ENCODE data around the gene CLPSL2.

The CLPSL2 gene

DNA sequence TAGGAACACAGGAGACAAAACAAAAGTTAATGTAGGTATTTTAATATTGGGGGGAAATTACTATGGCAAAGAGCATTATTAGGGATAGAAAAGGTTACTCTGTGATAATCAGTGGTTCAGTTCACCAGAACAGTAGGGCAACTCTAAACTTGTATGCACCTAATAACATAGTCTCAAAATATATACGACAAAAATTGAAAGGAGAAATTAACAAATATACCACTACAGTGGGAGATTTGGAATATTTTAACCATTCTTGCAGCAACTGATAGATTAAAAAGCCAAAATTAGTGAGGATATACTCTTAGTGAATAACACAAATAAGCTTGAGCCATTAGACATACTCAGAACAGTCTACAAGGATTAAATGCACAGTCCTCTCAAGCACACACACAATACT lies 28.5 kb upstream of the CLPSL2 start:
- no peak for DNase-seq

DNA sequence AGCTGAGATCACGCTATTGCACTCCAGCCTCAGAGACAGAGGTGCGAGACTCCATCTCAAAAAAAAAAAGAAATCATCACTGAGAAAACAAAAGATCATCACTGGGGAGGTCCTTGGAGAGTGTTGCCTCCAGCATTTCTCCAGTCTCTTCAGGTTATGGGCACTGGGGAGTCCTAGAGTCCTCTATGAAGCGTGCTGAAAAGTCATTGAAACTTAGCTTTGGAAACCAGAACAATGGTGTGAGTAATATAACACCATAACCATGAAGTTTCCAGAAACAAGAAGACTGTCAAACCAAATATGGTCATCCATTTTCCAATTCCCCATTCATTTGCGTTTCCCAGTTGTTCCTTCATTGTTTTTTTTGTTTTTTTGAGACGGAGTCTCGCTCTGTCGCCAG lies 25.8 kb upstream of the CLPSL2 start:
- no peak for DNase-seq

DNA sequence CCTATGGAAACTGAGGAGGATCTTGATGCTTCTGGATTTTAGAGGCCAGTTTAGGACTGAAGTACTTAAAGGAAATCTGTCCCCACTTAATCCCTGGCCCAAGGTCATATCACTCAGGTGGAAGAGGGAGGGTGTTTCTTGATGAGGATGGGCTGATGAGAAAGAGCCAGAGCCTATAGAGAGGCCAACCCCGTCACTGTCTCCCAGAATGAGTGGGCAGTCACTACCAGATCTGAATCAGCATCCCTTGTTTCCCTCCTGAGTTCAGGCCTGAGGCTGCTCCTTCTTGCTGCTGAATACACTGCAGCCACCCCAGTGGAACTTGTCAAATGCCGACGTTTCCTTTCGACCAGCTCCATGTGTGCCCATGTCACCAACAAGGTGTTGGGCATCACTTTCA lies 24.8 kb upstream of the CLPSL2 start:
- DNase-seq = no peak

DNA sequence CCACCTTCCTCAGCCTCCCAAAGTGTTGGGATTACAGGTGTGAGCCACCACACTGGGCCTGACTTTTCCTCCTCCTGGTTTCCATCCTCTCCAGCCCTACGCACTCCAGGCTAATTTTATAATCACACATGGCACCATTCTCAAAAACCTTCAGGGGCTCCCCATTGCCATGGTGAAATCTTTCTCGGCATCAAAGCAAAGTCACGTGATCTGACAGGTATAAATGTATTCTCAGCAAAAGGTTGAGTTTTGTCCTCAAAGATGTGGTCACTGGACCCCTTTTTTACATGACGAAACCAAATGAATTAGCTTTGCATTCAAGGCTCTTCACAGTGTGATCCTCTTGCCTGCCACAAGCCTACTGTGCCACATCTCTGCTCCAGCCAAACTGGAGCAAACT lies 24.1 kb upstream of the CLPSL2 start:
- no peak for DNase-seq

DNA sequence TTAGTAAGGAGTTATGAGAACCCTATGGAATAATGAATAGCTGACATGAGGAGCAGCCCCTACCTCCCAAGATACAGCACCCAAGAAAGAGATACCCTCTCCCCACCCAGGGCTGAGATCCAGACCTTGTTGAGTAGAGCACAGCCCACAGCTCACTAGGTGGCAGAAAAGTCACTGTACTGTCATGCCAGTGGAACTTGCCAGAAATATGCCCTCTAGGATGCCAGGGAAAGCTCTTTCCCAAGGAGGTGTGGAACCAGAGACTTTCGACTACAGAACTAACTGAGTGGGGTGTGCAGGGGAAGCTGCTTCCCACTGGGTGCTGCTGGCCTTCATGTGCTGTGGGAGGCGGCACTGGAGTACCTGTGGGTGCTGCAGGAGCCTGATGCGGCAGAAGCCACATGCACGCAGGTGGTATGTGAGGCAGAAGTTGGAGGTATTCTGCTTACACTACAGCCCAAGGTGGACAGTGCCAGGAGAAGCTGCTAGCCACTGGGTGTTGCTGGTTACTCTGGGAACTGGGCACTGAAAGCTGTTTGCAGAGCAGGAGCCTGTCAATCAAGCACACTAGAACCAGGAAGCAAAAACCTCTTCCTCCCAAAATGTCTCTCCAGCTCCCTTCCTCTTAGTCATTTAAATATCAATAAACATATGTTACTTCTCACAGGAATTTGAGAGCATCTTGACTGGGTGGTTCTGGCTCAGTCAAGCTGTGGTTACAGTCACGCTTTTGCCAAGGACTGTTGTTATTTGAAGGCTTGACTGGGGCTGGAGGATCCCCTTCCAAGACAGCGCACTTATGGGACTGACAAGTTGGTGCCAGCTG lies 21.7 kb upstream of the CLPSL2 start:
- no peak for DNase-seq

DNA sequence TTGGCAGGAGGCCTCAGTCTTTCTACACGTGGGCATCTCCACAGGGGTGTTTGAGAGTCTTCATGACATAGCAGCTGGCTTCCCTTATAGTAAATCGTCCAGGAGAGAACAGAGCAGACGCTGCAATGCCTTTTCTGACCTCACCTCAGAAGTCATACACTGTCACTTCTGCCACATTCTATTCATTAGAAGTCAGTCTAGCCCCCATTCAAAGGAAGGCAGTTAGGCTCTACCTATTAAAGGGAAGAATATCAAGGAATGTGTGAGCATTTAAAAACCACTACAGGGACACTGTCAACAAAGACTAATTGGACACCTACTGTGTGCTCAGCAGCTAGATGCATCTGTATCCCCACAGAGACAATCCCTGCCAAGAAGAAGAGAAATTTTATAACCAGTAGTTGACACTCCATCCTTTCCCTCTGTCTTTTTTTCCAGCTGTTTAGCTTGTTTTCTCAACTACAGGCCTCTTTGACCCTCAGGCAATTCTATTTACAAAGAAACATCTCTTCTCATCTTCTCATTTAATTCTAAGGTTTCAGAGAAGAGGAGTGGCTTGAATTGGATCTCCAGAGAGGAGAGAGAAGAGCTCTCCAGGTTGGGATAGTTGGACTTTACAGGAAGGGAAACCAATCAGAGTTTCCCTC lies 21.0 kb upstream of the CLPSL2 start:
- no peak for DNase-seq

DNA sequence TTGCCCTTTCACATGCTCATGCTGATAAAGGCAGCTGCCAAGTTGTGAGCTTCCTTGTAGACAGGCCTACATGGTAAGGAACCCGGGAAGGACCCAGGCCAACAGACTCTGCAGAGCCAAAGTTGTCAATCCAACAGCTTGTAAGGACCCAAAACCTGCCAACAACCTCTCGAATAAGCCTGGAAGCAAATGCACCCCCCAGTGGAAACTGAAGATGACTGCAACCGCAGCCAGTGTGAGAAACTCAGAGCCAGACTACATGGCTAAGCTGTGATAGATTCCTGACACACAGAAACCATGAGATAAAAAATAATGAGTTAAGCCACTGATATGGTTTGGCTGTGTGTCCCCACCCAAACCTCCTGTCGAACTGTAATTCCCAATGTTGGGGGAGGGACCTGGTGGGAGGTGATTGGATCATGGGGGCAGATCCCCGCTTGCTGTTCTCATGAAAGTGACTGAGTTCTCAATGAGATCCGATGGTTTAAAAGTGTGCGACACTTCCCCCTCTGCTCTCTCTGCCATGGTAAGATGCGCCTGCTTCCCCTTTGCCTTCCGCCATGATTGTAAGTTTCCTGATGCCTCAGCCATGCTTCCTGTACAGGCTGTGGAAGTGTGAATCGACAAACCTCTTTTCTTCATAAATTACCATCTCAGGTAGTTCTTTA lies 18.8 kb upstream of the CLPSL2 start:
- peak; percentile 75 for DNase-seq

DNA sequence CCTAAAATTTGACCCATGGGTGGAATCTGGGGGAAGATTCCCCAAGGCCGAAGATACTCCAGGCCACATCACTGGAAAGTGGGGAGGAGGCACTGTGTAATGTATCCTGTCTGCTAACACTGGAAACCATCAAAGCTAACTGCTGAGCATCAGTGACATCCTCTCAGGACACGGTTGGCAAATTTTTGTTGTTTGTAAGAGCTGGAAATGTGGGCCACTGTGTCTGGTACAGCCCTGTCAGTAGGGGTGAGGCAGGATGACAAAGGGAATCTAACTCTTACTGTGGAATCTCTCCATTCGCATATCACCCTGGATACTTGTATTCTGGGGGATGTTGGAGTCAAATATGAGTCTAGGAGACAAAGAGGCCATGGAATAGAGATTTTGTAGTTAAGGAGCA lies 17.0 kb upstream of the CLPSL2 start:
- no peak for DNase-seq

DNA sequence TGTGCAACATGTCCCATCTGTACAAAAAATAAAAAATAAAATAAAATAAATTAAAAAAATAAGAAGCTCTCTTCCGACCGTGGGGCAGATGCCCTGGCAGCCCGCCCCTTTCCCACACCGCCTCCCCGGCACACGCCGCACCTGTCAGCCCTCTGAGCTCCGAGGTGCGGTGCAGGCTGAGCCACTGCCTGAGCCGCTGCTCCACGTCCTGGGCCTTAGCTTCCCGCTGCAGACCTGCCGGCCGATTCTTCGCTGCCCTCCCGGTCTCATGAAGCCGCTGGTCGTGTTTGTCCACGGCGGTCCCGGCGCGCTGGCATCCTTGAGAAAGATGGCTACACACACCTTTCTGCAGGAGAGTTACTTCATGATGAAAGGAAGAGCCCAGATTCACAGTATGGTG lies 10.7 kb upstream of the CLPSL2 start:
- no peak for DNase-seq

DNA sequence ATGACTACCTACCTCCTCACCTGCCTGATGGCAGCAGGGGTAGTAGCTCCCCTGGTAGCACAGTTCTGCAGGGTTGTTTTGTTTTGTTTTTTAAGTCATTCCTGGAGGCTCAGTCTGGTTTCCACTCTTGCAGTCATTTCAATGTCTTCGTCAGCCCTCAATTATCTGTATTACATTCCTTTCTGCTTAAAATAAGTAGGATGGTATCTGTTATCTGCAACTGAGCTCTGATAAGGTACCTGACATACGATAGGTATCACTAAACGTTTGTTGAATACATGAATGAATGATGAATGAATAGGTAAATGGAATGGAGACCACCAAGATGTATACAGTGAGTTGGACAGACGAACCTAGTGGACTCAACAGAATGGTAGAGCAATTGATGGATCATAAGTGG lies 7.2 kb upstream of the CLPSL2 start:
- no peak for DNase-seq

DNA sequence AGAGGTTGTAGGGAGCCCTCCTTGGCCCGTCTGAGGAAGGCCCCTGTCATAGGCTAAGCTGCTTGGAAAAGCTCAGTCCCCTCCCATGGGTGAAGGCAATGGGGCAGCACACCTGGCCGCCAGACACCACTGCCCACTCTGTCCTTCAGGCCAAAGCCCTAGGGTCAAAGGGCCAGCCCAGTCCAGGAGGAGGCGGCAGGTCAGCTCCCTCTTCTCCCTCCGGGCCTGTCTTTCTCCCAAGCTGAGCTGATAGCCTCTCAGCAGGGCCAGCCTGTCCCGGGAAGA lies 5.1 kb upstream of the CLPSL2 start:
- no peak for DNase-seq

DNA sequence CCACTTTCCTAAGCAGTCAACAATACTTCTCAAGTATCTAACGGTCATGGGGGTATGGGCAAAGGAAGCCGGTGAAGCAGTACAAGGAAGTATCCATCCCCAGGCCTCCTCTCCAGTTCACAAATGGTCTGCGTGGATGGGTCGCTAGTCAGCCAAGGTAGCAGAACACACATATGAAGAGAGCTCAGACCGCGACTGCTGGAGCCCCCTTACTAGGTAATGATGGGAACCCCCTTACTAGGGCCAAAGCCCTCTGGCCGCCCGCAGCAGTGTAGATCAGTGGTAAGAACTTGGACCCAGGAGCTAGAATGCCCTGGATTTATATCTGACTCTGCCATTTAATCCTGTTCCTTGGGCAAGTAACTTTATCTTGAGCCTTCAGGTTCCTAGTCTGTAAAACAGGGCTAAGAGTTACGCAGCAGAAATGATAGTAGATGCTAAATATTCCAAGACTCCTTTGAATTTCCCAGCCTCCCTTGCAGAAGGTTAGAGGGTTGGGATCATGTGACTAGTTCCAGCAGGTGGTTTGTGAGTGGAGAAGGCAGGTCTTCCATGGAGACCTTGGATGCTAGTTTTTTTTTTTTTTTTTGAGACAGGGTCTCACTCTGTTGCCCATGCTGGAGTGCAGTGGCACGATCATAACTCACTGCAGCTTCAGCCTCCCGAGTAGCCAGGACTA lies 2.1 kb upstream of the CLPSL2 start:
- DNase-seq = no peak

DNA sequence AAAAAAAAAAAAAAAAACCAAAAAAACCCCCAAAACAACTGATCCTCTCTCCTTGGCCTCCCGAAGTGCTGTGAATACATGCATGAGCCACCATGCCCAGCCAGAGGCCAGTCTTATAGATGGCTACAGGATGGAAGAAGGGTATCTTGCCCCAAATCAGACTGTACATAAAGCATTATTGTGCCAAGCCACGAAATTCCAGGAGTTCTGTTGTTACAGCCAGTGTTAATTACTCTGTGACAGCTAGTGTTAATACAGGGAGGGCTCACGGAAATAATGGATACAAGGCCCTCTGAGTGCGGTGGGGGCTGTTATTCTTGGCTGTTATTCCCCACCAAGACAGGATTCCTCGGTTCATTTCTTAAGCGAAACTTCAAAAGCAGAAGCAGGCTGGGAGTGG lies 1.4 kb upstream of the CLPSL2 start:
- no peak for DNase-seq

DNA sequence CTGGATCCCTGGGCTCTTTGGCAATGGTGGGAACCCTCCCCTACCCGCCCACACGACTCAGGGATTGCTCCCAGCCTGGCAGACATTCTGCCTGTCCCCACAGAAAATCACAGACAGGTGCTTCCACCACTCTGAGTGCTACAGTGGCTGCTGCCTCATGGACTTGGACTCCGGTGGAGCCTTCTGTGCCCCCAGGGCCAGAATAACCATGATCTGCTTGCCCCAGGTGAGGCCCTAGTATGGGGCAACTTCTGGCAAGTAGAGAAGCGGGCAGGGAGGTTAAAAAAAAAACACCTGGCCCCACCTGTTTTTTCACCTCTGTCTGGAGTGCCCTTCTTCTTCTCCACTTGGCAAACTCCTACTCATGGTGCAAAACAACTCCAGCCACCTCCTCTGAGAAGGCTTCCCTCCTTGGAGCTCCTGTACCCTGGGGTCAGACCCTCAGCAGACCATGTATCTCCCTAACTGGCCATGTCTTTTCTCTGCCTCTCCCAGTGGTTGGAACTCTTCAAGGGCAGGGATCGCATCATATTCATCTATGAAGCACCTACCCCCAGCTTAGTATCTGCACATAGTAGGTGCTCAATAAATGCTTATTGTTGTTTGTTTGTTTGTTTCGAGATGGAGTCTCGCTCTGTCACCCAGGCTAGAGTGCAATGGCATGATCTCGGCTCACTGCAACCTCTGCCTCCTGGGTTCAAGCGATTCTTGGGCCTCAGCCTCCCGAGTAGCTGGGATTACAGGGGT lies 1.1 kb downstream of the CLPSL2 start:
- DNase-seq = no peak

DNA sequence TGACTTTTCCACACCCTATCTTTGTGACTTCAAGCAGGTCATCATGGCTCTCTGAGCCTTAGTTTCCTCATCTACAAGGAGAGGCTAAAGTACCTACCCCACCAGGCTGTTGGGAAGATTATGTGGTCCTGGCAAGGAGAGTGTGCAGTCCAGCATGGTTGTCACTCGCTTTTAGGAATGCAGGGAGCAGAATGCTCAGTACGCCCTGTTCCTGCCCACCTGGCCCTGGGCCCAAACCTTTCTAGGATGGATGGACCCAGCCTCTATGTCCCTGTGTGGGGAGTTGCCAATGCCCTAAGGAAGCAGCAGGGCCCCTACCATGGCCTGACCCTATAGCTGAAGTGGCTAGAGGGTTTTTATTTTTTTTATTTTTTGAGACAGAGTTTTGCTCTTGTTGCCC lies 2.0 kb downstream of the CLPSL2 start:
- DNase-seq = no peak

DNA sequence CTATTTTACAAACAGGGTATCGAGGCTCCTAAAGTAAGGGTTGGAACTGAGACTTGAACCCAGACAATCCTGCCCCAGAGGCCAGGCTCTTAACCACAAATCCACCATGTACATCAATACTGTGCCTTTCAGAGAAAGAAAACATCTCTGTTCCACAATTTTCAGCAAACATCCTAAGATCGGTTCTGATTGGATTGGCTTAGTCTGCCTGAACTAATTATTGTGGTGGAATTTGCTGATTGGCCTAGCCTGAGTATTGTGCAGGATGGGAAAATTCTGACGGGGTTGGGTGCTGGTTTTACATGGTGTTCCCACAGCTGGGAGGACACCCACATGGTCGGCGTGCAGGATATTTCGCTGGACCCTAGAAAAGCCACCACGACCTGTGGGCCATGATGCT lies 4.3 kb downstream of the CLPSL2 start, which contains the start of gene CLPSL1:
TSS of gene CLPSL1 (plus strand) at position 301 of the 400 bp plus-strand sequence. CDS start at position 393, 92 bp downstream.
- DNase-seq = no peak

DNA sequence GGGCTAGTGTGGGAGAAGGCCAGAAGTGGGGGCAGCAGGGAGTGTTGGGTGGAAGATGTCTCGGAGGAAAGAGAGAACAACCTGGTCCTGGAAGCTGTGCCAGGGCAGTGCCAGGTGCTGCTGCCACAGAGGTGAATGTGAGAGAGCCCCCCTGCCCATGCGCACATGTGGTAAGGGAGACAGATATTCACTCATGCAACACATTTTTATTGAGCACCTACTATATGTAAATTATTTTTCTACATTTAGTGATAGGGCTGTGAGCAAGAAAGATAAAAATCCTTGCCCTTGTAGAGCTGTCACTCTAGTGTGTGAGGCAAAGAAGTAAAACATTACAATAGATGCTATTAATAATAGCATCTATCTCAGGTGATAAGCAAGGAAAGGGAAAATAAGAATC lies 4.9 kb downstream of the CLPSL2 start:
- no peak for DNase-seq

DNA sequence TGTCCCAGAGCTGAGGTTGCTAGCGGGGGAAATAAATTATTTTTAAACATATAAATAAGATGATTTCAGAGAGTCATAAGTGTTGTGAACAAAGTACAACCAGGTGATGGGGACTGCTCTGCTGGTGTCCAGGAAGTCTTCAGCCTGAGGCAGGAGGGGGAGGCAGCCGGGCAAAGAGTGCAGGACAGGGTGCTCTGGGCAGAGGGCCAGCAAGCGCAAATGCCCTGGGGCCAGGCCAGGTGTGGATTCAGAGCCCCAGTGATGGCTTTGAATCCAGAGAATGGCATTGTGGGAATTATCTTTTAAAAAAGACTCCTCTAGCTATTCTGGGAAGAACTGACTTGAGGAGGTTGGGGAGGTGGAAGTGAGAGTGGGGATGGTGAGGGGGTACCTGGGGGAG lies 6.0 kb downstream of the CLPSL2 start:
- no peak for DNase-seq

DNA sequence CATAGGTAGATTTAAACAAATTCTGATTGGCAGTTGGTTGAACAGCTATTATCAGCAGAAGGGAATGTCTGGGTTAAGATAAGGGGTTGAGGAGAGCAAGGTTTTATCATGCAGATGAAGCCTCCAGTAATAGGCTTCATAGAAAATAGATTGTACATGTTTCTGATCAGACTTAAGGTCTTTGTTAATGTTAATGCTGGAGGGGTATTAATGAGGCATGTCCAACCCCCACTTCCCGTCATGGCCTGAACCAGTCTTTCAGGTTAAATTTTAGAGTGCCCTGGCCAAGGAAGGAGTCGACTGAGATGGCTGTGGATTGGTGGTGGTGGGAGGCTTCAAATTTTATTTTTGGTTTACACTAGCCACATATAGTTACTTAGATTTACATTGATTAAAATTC lies 7.8 kb downstream of the CLPSL2 start:
- DNase-seq = no peak

DNA sequence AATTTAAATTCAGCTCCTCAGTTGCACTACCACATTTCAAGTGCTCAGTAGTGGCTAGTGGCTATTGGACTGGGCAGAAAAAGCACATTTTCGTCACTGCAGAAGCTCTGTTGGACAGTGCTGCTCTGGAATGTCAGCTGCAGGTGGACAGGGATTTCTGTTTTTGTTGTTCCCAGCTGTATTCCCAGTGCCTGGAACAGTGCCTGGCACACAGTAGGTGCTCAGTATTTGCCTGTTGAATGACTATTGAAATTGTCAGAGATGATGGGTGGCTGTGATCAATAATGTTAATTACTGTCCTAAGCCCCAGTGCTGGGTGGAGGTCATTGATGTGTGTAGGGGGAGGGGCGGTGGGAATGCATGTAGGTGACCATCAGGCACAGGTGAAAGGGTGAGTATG lies 9.9 kb downstream of the CLPSL2 start:
- no peak for DNase-seq

DNA sequence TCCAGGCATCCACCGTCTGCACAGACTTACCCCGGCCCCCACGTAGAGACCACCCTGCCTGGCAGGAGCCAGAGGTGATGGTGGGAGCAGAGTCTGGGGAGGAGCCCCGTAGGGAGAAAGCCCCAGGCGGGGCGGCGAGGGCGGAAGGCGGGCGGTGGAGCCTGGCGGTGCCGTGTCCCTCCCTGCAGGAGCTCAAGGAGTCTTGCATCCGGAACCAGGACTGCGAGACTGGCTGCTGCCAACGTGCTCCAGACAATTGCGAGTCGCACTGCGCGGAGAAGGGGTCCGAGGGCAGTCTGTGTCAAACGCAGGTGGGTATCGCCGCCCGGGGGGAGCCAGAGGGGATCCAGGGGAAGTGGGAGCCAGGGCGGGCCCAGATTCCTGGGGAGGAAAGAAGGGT lies 10.4 kb downstream of the CLPSL2 start:
- DNase-seq = no peak

DNA sequence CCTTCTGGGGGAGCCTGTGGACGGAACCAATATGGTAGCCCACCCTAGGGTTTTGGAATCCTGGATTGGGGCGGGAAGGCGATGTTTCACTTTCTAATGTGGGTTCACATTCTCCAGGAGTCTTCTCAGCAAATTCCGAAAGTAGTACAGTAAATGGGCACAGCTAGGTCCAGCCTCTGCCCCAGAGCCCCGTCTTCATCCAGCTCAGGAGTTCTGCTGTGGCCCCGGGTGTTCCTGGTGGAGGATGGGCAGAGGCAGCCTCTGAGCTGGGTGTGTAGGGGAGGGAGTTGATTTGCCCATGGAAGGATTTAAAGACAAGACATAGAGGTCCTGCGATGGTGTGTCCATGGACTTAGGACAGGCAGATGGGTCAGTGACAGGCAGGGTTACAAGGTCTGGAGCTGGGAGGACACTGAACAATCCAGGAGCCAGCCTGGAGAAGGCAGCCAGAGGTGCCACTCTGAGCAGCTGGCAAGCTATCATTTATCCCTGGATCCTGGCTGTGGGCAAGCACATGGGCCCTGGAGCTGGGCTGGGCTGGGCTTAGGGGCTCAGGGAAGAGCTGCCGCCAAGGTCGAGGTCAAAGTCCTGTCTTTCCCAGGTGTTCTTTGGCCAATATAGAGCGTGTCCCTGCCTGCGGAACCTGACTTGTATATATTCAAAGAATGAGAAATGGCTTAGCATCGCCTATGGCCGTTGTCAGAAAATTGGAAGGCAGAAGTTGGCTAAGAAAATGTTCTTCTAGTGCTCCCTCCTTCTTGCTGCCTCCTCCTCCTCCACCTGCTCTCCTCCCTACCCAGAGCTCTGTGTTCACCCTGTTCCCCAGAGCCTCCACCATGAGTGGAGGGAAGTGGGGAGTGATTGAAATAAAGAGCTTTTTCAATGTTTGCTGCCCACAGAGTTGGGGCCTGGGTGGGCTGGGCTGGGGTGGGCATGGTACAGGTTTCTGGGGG lies 11.1 kb downstream of the CLPSL2 start:
- no peak for DNase-seq

Data from hematopoietic multipotent progenitor cell treated with erythropoietin and hydrocortisone succinate and interleukin-3 and kit ligand, for 6 days (in vitro differentiated cells).